Neuronal stem cell (in vitro differentiated cells): ENCODE data around the gene CCSER2. TPM values are rescaled to one million over a fixed set of nuclear protein-coding genes. Genes with fewer than 3 reads are reported as not detected.
"Not testable (repeated sequence)": the region's sequence is repeated elsewhere in the genome, so short reads cannot be mapped to it uniquely, and the experiment has no call there.

ENCODE experiments used
- DNase-seq: peaks from one replicate; pipeline ENCODE4 v3.0.0-alpha.2; 2013; ENCODE audit warnings: low spot score
- H2AFZ ChIP-seq: one replicate; pipeline ENCODE4 v1.6.1; 2013; ENCODE audit warnings: mild to moderate bottlenecking, low read length, inconsistent platforms
- H2AK5ac ChIP-seq: 2 replicates; pipeline ENCODE4 v1.6.1; 2013; ENCODE audit warnings: low read depth, mild to moderate bottlenecking, inconsistent platforms, low read length, moderate library complexity, mixed read lengths
- H2BK120ac ChIP-seq: 2 replicates; pipeline ENCODE4 v1.6.1; 2013; ENCODE audit warnings: low read depth, mild to moderate bottlenecking, inconsistent platforms, low read length, moderate library complexity, mixed read lengths
- H2BK12ac ChIP-seq: one replicate; pipeline ENCODE4 v1.6.1; 2013; ENCODE audit warnings: low read length, inconsistent platforms
- H2BK15ac ChIP-seq: 2 replicates; pipeline ENCODE4 v1.6.1; 2013; ENCODE audit warnings: mild to moderate bottlenecking, low read length, inconsistent platforms, mixed read lengths
- H2BK5ac ChIP-seq: one replicate; pipeline ENCODE4 v1.6.1; 2013; ENCODE audit warnings: inconsistent platforms, mild to moderate bottlenecking, low read length, moderate library complexity
- H3K14ac ChIP-seq: one replicate; pipeline ENCODE4 v1.6.1; 2013; ENCODE audit warnings: low read length, inconsistent platforms
- H3K18ac ChIP-seq: 2 replicates; pipeline ENCODE4 v1.6.1; 2013; ENCODE audit warnings: low read length, inconsistent platforms
- H3K23ac ChIP-seq: 2 replicates; pipeline ENCODE4 v1.6.1; 2013; ENCODE audit warnings: low read depth, mild to moderate bottlenecking, mixed read lengths, low read length, inconsistent platforms; ENCODE audit not compliant: poor library complexity
- H3K27ac ChIP-seq: replicated peaks from 3 replicates; pipeline ENCODE4 v1.5.1; 2013; ENCODE audit warnings: low read length, inconsistent platforms
- H3K27me3 ChIP-seq, 3 experiments: 2 replicates each; pipeline ENCODE4 v1.6.1; 2013; ENCODE audit warnings: low read length in 3 of 3, mild to moderate bottlenecking in 2 of 3, inconsistent platforms in 1 of 3, low read depth in 1 of 3, mixed read lengths in 1 of 3, moderate library complexity in 1 of 3; ENCODE audit not compliant: control insufficient read depth in 3 of 3, insufficient read depth in 3 of 3
- H3K36me3 ChIP-seq, 2 donors: replicated peaks in 1 of 2; 2 replicates each; pipeline ENCODE4 v1.6.1; 2013; ENCODE audit warnings: low read length in 2 of 2; ENCODE audit not compliant: control insufficient read depth in 2 of 2, insufficient read depth in 2 of 2
- H3K4ac ChIP-seq: 2 replicates; pipeline ENCODE4 v1.6.1; 2013; ENCODE audit warnings: inconsistent platforms, mild to moderate bottlenecking, low read length, moderate library complexity
- H3K4me1 ChIP-seq, 2 donors: 1 replicate in 1 of 2; 2 replicates in 1 of 2; pipeline ENCODE4 v1.6.1; 2013; ENCODE audit warnings: low read length in 2 of 2, low read depth in 1 of 2; ENCODE audit not compliant: control insufficient read depth in 2 of 2, insufficient read depth in 1 of 2
- H3K4me2 ChIP-seq: one replicate; pipeline ENCODE4 v1.6.1; 2013; ENCODE audit warnings: mild to moderate bottlenecking, low read length, inconsistent platforms; ENCODE audit not compliant: insufficient read depth, poor library complexity, severe bottlenecking
- H3K4me3 ChIP-seq, 2 donors: 2 replicates each; pipeline ENCODE4 v1.5.1; 2013; ENCODE audit warnings: low read length in 2 of 2, mild to moderate bottlenecking in 2 of 2, inconsistent platforms in 1 of 2, moderate library complexity in 1 of 2
- H3K79me1 ChIP-seq: one replicate; pipeline ENCODE4 v1.6.1; 2013; ENCODE audit warnings: low read depth, mild to moderate bottlenecking, inconsistent platforms, low read length, moderate library complexity
- H3K9ac ChIP-seq: one replicate; pipeline ENCODE4 v1.6.1; 2013; ENCODE audit warnings: mild to moderate bottlenecking, low read depth, low read length, inconsistent platforms; ENCODE audit not compliant: poor library complexity
- H3K9me3 ChIP-seq, 2 donors: replicated peaks in 1 of 2; 2 replicates each; pipeline versions ENCODE3 to v1.6.1; 2013; ENCODE audit warnings: low read length in 2 of 2, mild to moderate bottlenecking in 2 of 2, inconsistent platforms in 1 of 2, low read depth in 1 of 2, mixed read lengths in 1 of 2, moderate library complexity in 1 of 2; ENCODE audit not compliant: control insufficient read depth in 2 of 2, insufficient read depth in 1 of 2
- H4K8ac ChIP-seq: one replicate; pipeline ENCODE4 v1.6.1; 2013; ENCODE audit warnings: low read depth, mild to moderate bottlenecking, inconsistent platforms, low read length, moderate library complexity
- H4K91ac ChIP-seq: one replicate; pipeline ENCODE4 v1.6.1; 2013; ENCODE audit warnings: low read length, low read depth, mild to moderate bottlenecking, inconsistent platforms; ENCODE audit not compliant: poor library complexity
- WGBS, 2 donors: extraction: QIAGEN DNeasy Blood & Tissue Kit; methylation state at CpG; one replicate each; pipeline ENCODE4 v1.1.7; 2013; ENCODE audit warnings: missing lambda C conversion rate in 2 of 2, mixed read lengths in 1 of 2; ENCODE audit not compliant: insufficient read length in 2 of 2, insufficient replicate concordance in 1 of 2; ENCODE audit errors: extremely low coverage in 2 of 2; 5-methylcytosine and 5-hydroxymethylcytosine counted together
- polyA plus RNA-seq, 2 experiments: library from polyadenylated mRNA; stranded (reverse); fragments of 200-250 nt; gene quantifications; one replicate each; pipeline ENCODE4 v1.2.3, GENCODE V29; 2013

CCSER2 gene, protein sequence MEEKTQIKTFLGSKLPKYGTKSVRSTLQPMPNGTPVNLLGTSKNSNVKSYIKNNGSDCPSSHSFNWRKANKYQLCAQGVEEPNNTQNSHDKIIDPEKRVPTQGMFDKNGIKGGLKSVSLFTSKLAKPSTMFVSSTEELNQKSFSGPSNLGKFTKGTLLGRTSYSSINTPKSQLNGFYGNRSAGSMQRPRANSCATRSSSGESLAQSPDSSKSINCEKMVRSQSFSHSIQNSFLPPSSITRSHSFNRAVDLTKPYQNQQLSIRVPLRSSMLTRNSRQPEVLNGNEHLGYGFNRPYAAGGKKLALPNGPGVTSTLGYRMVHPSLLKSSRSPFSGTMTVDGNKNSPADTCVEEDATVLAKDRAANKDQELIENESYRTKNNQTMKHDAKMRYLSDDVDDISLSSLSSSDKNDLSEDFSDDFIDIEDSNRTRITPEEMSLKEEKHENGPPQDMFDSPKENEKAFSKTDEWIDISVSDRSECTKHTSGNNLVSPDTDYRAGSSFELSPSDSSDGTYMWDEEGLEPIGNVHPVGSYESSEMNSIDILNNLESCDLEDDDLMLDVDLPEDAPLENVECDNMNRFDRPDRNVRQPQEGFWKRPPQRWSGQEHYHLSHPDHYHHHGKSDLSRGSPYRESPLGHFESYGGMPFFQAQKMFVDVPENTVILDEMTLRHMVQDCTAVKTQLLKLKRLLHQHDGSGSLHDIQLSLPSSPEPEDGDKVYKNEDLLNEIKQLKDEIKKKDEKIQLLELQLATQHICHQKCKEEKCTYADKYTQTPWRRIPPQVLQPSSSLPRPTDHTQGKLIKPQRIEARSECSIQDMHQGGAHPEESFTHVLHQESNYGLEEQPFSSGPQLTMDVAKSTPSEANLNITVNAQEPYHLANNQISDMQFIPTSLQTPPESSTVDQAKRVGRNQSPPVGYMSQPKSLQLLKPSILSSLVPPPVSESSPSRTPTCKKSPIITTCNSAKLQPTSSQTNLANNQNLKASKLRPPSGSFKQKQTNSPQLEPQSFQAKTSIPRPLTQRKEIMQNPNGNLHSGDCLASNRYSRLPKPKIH
- polyA plus RNA-seq (2013, experiment 1 of 2), result 34.0 TPM
- polyA plus RNA-seq (2013, experiment 2 of 2), result 36.4 TPM

DNA sequence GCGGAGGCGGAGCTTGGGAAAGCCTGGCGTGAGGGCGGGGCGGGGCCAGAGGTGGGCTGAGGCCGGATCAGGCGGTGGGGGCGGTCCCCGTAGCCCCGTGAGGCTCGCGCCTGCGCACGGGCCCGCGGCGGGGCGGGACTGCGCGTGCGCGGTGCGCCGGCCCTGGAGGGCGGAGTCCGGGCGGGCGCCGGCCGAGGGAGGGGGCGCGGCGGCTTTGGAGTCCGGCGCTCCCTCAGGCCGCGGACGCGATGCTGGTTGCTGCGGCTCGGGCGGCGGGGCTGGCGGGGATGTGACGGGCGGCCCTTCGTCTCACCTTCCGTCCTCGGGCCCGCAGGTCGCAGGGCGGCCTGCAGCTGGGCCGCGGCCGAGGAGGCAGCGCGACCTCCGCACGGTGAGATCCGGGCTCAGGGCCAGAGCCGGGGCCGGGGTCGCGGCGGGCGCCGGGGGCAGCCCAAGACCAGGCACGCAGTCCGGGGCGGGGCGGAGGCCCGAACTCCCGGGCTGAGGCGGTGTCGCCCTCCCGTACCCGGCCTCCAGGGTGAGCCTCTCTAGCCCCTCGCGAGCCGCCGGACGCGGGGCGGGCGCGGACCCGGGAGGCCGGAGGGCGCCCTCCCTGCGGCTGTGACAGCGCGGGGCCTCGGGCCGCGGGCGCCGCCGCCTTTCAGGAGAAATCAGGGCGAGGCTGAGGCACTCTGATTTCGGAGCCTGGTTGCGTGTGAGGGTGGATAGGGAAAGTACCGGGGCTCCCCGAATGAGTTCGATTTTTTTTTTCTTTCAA, at the start of gene CCSER2:
Gene CCSER2, plus strand, starts transcription at position 172 of the 778 bp plus-strand sequence. CDS start 42,464 bp downstream, outside the sequence.
- Histone ChIP-seq H4K91ac (no peak within 1 kb of the TSS), H3K9ac (peak within 1 kb of the TSS; percentile 98), H2BK5ac (peak within 1 kb of the TSS; percentile 77), H3K79me1 (no peaks in the 10 kb centered on the region), H3K4me3 (peak within 1 kb of the TSS; percentile 85 to 99), H3K23ac (peak within 1 kb of the TSS; percentile 97), H2BK12ac (peak within 1 kb of the TSS; percentile 32), H4K8ac (no peak within 1 kb of the TSS), H3K18ac (peak within 1 kb of the TSS; percentile 97), H3K4me2 (peak within 1 kb of the TSS; percentile 43), H3K9me3 (no peaks in the 10 kb centered on the region), H3K36me3 (no peaks in the 10 kb centered on the region), H2AFZ (peak within 1 kb of the TSS; percentile 97), H2BK15ac (peak within 1 kb of the TSS; percentile 93), H3K27ac (peak within 1 kb of the TSS; percentile 95), H3K14ac (peak within 1 kb of the TSS; percentile 91), H3K4me1 (peaks cover 5 to 8% of the 10 kb centered on the region in 2 donors), H3K27me3 (peaks cover 0 to 2% (median 0%) of the 10 kb centered on the region in 3 experiments), H2AK5ac (no peak within 1 kb of the TSS), H2BK120ac (no peak within 1 kb of the TSS), H3K4ac (no peak within 1 kb of the TSS)
- no CpG with 5 or more reads among the region's 104 CpGs for WGBS, 2 donors
- peak; percentile 92 for DNase-seq

- H3K18ac ChIP-seq, H3K4me2 ChIP-seq, H2AK5ac ChIP-seq, H3K4ac ChIP-seq, H3K14ac ChIP-seq, H3K36me3 ChIP-seq, H3K9me3 ChIP-seq, H3K9ac ChIP-seq, H3K27ac ChIP-seq, H3K23ac ChIP-seq, H4K8ac ChIP-seq, H2BK5ac ChIP-seq, H3K4me1 ChIP-seq, H2BK120ac ChIP-seq, H3K79me1 ChIP-seq, H4K91ac ChIP-seq, H2BK15ac ChIP-seq, H2BK12ac ChIP-seq, H3K27me3 ChIP-seq, DNase-seq: not testable (repeated sequence)
- H2AFZ ChIP-seq, result peak overlapping the region; percentile 82
- peak overlapping the region in 1 of 2 donors; percentile 34 for H3K4me3 ChIP-seq
- WGBS, 2 donors, result no CpG with 5 or more reads among the region's 31 CpGs
Observed at GRCh38 chr10:84279876-84280475, 48.4 kb upstream of the CCSER2 start.

DNA sequence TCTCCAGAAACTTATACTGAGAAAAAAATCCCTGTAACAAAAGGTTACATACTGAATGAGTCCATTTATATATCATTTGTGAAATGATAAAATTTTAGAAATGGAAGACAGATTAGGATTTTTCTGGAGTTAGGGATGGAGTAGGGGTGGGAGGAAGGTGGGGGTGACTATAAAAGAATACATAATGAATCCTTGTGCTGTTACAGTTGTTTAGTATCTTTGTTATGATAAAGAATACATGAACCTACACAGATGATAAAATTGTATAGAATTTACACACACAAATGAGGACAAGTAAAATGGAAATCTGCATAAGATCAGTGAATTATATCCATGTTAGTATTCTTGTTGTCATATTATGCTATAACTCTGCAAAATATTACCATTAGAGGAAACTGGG, 41.7 kb upstream of the CCSER2 start:
- Histone ChIP-seq H3K23ac (no peak overlapping the region), H3K27ac (no peak overlapping the region), H3K18ac (no peak overlapping the region), H3K36me3 (no peaks in the 10 kb centered on the region), H2BK12ac (no peak overlapping the region), H3K79me1 (no peaks in the 10 kb centered on the region), H2AFZ (no peak overlapping the region), H2AK5ac (no peak overlapping the region), H3K4me1 (no peaks in the 10 kb centered on the region), H3K4me2 (no peak overlapping the region), H3K27me3 (no peaks in the 10 kb centered on the region), H3K9me3 (no peaks in the 10 kb centered on the region), H2BK15ac (no peak overlapping the region), H4K8ac (no peak overlapping the region), H3K4me3 (no peak overlapping the region), H4K91ac (no peak overlapping the region), H2BK5ac (no peak overlapping the region), H2BK120ac (no peak overlapping the region), H3K4ac (no peak overlapping the region), H3K9ac (no peak overlapping the region), H3K14ac (no peak overlapping the region)
- no peak for DNase-seq
